Prostate gland (tissue), 2 donors: ENCODE results near the gene B4GALNT1. TPM values are rescaled to one million over a fixed set of nuclear protein-coding genes. Genes with fewer than 3 reads are reported as not detected.
A peak's percentile ranks its signal among the peaks of the same experiment; 100 is the strongest.

Experiments
- DNase-seq: peaks from one replicate; pipeline ENCODE4 v3.0.0-alpha.2; 2019; ENCODE audit warnings: low spot score
- H3K27ac ChIP-seq, 2 donors: fragments of 200-600 bp; sonication (generic); 2 replicates each; pipeline ENCODE4 v1.5.1; 2017 to 2019
- H3K27me3 ChIP-seq: fragments of 200-600 bp; sonication (generic); replicated peaks from 2 replicates; pipeline ENCODE4 v1.5.1; 2019; ENCODE audit not compliant: insufficient read depth
- H3K36me3 ChIP-seq, 2 donors: fragments of 200-600 bp; sonication (generic); 1 replicate in 1 of 2; 2 replicates in 1 of 2; pipeline versions ENCODE4 v1.5.1 to v1.8.1; 2017 to 2019
- H3K4me1 ChIP-seq: fragments of 200-600 bp; sonication (generic); replicated peaks from 2 replicates; pipeline ENCODE4 v1.5.1; 2019
- H3K4me3 ChIP-seq, 2 donors: fragments of 200-600 bp; sonication (generic); 2 replicates each; pipeline ENCODE4 v1.5.1; 2017 to 2019
- H3K9me3 ChIP-seq: fragments of 200-600 bp; sonication (generic); 2 replicates; pipeline ENCODE4 v1.5.1; 2017
- CTCF ChIP-seq, 4 experiments: fragments of 200-600 bp in 2 of 4; fragments of 450-650 bp in 2 of 4; sonication (generic) in 2 of 4; IDR thresholded peaks; 1 replicate in 3 of 4; 2 replicates in 1 of 4; pipeline ENCODE4 v1.5.1; 2016 to 2019; ENCODE audit warnings: antibody characterized with exemption in 4 of 4, mild to moderate bottlenecking in 2 of 4, moderate library complexity in 2 of 4
- POLR2A ChIP-seq: fragments of 450-650 bp; IDR thresholded peaks from one replicate; pipeline ENCODE4 v1.6.1; 2016; ENCODE audit warnings: antibody characterized with exemption, mild to moderate bottlenecking
- POLR2AphosphoS5 ChIP-seq: sonication (generic); formaldehyde crosslinking; IDR thresholded peaks from one replicate; pipeline ENCODE4 v1.6.1; 2017; ENCODE audit warnings: antibody characterized with exemption
- WGBS: methylation state at CpG from one replicate; pipeline ENCODE4 v1.1.5; 2018; 5-methylcytosine and 5-hydroxymethylcytosine counted together
- intact Hi-C: fragments of 100-400 bp; cut with DNase I; formaldehyde crosslinking; loops from one replicate; pipeline ENCODE4 v1.14.2; 2022
- total RNA-seq, 2 donors: library from RNA; depleted of rRNA; stranded (reverse); fragments of >200 nt; gene quantifications; one replicate each; pipeline ENCODE4 v1.1.0, GENCODE V29; 2016

Gene B4GALNT1
- total RNA-seq, 2 donors from 2014 or later: 2.2 to 6.7 TPM

DNA sequence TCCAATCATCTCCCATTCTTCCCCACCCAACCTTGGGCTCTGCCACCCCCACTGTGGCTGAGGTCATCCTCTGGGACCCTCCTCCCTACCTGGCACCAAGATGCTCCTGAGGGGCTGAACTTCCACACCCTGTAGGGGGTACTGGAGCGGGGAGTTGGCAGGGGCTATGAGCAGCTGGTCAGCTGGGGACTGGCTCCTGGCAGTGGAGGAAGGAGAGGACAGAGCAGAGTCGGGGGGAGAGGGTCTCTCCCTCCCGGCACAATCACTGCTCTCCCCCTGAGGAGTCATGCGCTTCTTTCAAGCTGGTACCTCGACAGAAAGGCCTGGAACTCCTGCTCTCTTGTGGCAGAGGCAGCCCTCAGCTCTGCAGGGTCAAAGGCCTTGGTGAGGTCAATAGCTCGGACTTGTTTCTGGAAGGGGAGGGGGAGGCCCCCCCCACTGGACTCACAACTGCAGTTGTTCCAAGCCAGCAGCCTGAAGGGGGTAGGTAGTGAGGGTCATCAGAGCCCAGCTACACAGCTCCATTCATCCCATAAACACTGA is 2.0 kb downstream of the B4GALNT1 start:
- WGBS: 67% methylated on average over 6 of the region's 6 CpGs
- H3K27me3 ChIP-seq: peaks cover 9% of the 10 kb centered on the region
- no peak overlapping the region for H3K4me3 ChIP-seq
- peak; percentile 2 for DNase-seq
- no peaks in the 10 kb centered on the region for H3K36me3 ChIP-seq
- no peak for TF ChIP-seq POLR2AphosphoS5
- no peak for TF ChIP-seq CTCF (IDR thresholded peaks at IDR 0.05)
- TF ChIP-seq POLR2A: no peak
- peaks cover 3% of the 10 kb centered on the region for H3K4me1 ChIP-seq
- no peaks in the 10 kb centered on the region for H3K9me3 ChIP-seq
- no peak overlapping the region for H3K27ac ChIP-seq
- intact Hi-C loops: loop anchor here (5.0 kb wide), 1 partner anchor 61 kb away; the partner anchor contains the start of gene OS9

GRCh38 chr12:57629897-57630471 is 3.0 kb downstream of the B4GALNT1 start:
- Histone ChIP-seq H3K27ac (no peak overlapping the region), H3K36me3 (no peaks in the 10 kb centered on the region), H3K9me3 (no peaks in the 10 kb centered on the region), H3K4me1 (peaks cover 3% of the 10 kb centered on the region), H3K27me3 (peaks cover 16% of the 10 kb centered on the region), H3K4me3 (no peak overlapping the region)
- no peak for TF ChIP-seq POLR2AphosphoS5
- TF ChIP-seq CTCF (IDR thresholded peaks at IDR 0.05): no peak
- no peak for TF ChIP-seq POLR2A
- DNase-seq: no peak
- 91% methylated on average over 5 of the region's 5 CpGs for WGBS
- intact Hi-C loops: loop anchor here (5.0 to 10.0 kb wide), 2 partner anchors 62 to 165 kb away; partner anchors contain the start of gene OS9

- Histone ChIP-seq H3K4me3 (no peak overlapping the region), H3K27me3 (peaks cover 16% of the 10 kb centered on the region), H3K36me3 (no peaks in the 10 kb centered on the region), H3K4me1 (peaks cover 3% of the 10 kb centered on the region), H3K9me3 (no peaks in the 10 kb centered on the region), H3K27ac (no peak overlapping the region)
- TF ChIP-seq POLR2A (no peak), POLR2AphosphoS5 (no peak), CTCF (IDR thresholded peaks at IDR 0.05) (no peak)
- WGBS: 58% methylated on average over 29 of the region's 29 CpGs
- intact Hi-C loops: loop anchor here (10.0 kb wide), 1 partner anchor 164 kb away; no protein-coding TSS in a partner anchor
- DNase-seq: no peak
Measured at GRCh38 chr12:57628280-57629191, 4.5 kb downstream of the B4GALNT1 start.

- no peak for DNase-seq
- TF ChIP-seq CTCF (IDR thresholded peaks at IDR 0.05) (no peak), POLR2AphosphoS5 (no peak), POLR2A (no peak)
- H3K27ac ChIP-seq: no peak overlapping the region
- H3K27me3 ChIP-seq: peaks cover 16% of the 10 kb centered on the region
- H3K4me3 ChIP-seq: no peak overlapping the region
- H3K9me3 ChIP-seq: no peaks in the 10 kb centered on the region
- H3K36me3 ChIP-seq: no peaks in the 10 kb centered on the region
- H3K4me1 ChIP-seq: peaks cover 3% of the 10 kb centered on the region
- 44% methylated on average over 38 of the region's 67 CpGs for WGBS
- intact Hi-C loops: loop anchor here (10.0 kb wide), 1 partner anchor 163 kb away; no protein-coding TSS in a partner anchor
Measured at GRCh38 chr12:57627501-57628279, 5.3 kb downstream of the B4GALNT1 start.
